GM18519 (cell line): ENCODE data around the gene IFIT2.
"Not testable (repeated sequence)": the region's sequence is repeated elsewhere in the genome, so short reads cannot be mapped to it uniquely, and the experiment has no call there.

Experiments used
- ATAC-seq: cut with Tn5 transposase; IDR thresholded peaks from one replicate; pipeline ENCODE4 v1.9.1; 2021; ENCODE audit warnings: mild to moderate bottlenecking, moderate library complexity; ENCODE audit not compliant: unreplicated experiment, low FRiP score

Gene IFIT2

GRCh38 chr10:89278900-89279392, 22.9 kb upstream of the IFIT2 start:
- ATAC-seq = no peak

GRCh38 chr10:89279421-89279869, 22.4 kb upstream of the IFIT2 start:
- no peak for ATAC-seq

GRCh38 chr10:89280508-89280907, 21.3 kb upstream of the IFIT2 start:
- no peak for ATAC-seq

GRCh38 chr10:89281606-89282395, 20.0 kb upstream of the IFIT2 start:
- ATAC-seq = no peak

- ATAC-seq = no peak
These were observed 18.6 kb upstream of the IFIT2 start for GRCh38 chr10:89283025-89283935.

- no peak for ATAC-seq
These were observed 17.8 kb upstream of the IFIT2 start for GRCh38 chr10:89283936-89284475.

GRCh38 chr10:89284711-89285110, 17.1 kb upstream of the IFIT2 start:
- not testable (repeated sequence) for ATAC-seq

- ATAC-seq = not testable (repeated sequence)
These were observed 16.5 kb upstream of the IFIT2 start for GRCh38 chr10:89285303-89285702.

GRCh38 chr10:89294721-89295239, 7.1 kb upstream of the IFIT2 start:
- no peak for ATAC-seq

GRCh38 chr10:89295597-89295996, 6.2 kb upstream of the IFIT2 start:
- no peak for ATAC-seq

GRCh38 chr10:89296220-89296648, 5.6 kb upstream of the IFIT2 start:
- no peak for ATAC-seq

- ATAC-seq = no peak
These were observed 4.5 kb upstream of the IFIT2 start for GRCh38 chr10:89297356-89297755.

- no peak for ATAC-seq
These were observed 4.1 kb upstream of the IFIT2 start for GRCh38 chr10:89297791-89298190.

GRCh38 chr10:89299031-89299430, 2.8 kb upstream of the IFIT2 start:
- ATAC-seq = no peak

- ATAC-seq = no peak
These were observed 614 bp upstream of the IFIT2 start for GRCh38 chr10:89301232-89301631.

- no peak for ATAC-seq
These were observed 779 bp downstream of the IFIT2 start for GRCh38 chr10:89302625-89303024.

GRCh38 chr10:89303161-89303560, 1.3 kb downstream of the IFIT2 start:
- no peak for ATAC-seq

- no peak for ATAC-seq
These were observed 2.2 kb downstream of the IFIT2 start for GRCh38 chr10:89304026-89304425.

- no peak for ATAC-seq
These were observed 2.6 kb downstream of the IFIT2 start for GRCh38 chr10:89304446-89304845.

- ATAC-seq = no peak
These were observed 3.1 kb downstream of the IFIT2 start for GRCh38 chr10:89304925-89305324.
